ENCODE data around the gene IFITM1.
"Not testable (repeated sequence)": the region's sequence is repeated elsewhere in the genome, so short reads cannot be mapped to it uniquely, and the experiment has no call there.

Gene IFITM1

DNA sequence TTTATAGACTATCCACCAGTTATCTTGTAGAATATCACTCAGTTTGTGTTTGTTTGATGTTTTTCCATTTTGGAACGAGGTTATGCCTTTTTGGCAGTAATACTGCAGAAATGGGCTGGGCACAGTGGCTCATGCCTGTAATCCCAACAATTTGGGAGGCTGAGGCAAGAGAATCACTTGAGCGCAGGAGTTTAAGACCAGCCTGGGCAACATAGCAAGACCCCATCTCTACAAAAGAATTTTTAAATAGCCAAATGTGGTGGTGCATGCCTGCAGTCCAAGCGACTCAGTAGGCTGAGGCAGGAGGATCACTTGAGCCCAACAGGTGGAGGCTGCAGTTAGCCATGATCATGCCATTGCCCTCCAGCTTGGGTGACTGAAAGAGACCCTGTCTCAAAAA, 32.7 kb downstream of the IFITM1 start:
- DNase-seq, result no peak

DNA sequence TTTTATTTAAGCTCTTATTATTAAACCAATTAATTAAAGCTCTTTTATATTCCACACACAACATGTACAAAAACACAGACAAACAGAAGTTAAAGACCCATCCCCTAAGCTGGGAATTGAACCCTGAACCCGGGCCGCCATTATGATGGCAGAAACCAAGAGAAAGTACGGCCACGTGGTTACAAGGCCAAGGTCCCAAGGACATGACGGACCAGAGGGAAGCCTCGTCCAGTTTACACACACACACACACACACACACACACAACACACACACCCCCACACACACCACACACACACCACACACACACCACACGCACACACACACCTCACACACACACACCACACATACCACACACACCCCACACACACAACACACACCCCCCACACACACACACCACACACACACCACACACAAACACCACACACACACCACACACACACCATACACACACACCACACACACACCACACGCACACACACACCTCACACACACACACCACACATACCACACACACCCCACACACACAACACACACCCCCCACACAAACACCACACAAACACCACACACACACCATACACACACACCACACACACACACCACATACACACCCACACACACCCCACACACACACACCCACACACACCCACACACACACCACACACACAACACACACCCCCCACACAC, 35.6 kb downstream of the IFITM1 start:
- DNase-seq, result not testable (repeated sequence)

DNA sequence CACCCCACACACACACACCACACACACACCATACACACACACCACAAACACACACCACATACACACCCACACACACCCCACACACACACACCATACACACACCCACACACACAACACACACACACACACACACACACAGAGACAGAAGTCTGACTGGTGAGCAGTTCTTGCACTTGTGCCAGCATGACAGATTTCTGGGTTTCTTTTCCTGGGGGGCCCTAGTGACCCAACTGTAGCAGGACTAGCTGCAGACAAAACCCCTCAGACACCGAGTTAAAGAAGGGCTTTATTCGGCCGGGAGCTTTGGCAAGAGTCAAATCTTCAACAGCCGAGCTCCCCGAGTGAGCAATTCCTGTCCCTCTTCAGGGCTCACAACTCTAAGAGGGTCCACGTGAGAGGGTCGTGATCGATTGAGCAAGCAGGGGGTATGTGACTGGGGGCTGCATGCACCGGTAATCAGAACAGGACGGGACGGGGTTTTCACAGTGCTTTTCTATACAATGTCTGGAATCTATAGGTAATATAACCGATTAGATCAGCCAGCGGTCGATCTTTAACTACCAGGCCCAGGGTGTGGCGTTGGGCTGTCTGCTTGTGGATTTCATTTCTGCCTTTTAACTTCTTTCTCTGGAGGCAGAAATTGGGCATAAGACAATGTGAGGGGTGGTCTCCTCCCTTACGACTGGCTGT, 36.3 kb downstream of the IFITM1 start:
- not testable (repeated sequence) for DNase-seq

DNA sequence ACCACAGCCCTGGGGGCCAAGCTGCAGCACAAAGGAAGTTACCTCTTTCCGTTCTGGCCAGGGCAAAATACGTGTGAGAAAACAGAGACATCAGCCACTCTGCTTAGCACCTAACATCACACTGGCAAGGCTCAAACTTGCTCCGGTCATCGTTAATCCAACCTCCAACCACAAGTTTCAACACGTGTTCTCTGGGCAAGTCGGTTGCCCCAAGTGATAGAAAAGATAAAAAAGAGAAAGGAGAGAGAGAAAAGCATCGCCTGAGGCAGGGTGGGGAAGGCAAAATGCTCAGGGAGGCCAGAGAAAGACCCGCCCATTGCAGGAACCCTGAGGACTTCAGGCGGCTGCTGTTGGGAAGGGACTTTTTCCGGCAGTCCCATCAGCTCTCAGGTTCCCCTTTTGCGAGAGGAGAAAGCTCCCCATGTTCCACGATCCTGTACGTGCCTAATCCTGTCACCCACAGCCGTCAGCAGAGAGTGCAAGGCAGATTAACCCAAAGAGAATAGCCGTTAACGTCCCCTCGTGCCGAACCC, 36.9 kb downstream of the IFITM1 start:
- DNase-seq, result no peak

DNA sequence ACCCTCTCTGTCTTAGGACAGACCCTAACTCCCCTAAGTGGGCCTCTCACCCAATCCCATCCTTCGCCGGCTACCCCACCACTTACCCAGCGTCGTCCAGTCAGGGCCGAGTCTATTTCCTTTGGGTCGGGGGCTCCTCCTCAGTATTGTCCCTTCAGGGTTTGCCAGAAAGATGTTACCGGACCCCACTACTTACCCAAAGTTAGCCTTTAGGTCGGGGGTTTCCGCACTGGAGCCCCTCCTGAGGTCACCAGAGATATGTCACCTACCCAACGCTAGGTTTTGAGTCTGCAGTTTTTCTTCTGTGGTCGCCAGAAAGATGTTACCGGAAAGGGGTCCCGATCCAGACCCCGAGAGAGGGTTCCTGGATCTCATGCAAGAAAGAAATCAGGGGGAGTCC, 37.6 kb downstream of the IFITM1 start:
- DNase-seq, result no peak

DNA sequence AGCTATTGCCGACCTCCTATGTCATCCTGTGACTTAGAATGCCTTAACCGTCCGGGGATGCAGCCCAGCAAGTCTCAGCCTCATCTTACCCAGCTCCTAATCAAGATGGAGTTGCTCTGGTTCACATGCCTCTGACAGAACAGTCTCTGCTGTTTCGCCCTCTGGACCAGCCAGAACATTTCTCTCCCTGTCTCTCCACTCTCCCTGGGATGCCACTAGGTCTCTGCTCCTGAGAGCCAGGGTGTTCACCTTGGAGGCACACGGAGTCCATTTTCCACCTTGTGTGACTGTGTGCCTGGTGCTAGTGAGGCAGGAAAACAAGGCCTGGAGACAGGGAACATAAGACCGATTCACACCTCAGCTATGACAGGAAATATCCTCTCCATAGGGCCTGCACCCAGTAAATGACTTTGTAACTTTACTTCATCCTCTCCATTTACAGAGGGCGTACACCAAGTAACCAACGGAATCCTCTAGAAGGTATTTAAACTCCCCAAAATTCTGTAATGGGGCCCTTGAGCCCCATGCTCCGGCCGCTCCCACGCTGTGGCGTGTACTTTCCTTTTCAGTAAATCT, 38.7 kb downstream of the IFITM1 start:
- no peak for DNase-seq

DNA sequence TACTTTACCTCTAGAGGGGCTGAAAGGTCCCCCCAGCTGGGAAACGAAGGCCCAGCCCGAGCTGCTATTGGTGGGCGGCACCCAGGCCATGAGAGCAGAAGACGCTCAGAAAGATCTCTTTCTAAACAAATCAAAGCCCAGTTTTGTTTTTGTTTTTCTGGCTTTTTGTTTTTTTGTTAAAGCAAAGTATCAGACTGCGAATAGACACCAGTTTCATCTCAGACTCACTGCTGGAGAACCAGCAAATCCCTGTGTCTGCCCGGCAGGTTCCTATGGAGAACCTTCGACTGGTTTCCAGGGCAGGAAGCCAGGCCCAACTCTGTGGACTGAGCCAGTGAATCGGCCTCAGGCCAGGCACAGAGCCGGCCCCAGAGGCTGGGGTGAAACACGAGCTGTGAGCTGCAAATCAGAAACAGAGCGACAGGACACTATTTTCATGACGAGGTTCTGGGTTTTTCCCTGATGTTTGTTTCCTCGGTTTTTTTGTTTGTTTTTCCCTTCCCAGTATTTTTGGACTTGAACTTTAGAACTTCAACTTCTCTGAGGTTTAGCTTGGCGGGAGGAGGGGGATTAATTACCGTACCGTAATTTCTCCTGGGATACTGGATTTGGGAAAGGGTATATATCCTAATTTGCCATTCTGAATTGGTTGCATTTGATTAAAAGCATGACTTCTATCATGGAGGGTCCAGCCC, 39.5 kb downstream of the IFITM1 start:
- no peak for DNase-seq

DNA sequence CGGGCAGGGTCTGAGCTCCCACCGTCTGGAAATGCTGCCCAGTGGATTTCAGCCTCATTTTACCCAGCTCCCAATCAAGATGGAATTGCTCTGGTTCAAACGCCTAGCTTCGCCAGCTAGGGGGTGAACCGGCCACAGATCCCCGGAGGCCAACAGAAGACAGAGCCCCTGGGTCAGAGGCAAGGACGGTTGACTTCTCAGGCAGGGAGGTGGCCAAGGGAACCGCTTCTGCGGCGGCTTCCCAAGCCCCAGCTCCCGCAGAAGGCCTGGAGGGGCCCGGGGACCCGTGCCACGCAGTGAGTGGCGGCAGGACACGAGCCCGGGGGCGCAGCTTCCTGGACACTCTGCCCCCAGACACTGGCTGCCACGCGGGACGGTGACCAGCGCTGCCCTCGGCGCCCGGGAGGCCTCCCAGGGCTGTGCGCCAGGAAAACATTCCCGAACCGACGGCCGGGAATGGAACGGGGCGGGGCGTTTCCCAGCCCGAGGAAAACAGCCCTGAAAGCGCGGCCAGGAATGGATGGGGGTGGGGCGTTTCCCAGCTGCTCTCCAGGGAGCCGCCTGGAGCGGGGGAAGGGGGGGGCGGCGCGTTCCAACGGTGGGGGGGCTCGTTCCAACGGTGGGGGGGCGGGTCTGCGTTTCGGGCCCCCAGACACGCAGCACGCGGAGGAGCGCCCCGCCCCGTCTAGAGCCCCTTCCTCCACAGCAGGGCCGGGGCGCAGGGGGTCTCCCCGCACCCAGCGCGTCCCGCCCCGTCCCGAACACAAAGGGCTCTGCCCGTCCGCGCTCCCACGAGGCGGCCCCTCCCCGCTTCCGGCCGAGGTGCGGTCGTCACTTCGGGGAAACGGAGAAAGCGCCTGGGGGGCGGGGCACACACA, 42.0 kb downstream of the IFITM1 start:
- peak; percentile 64 to 89 (median 79) for DNase-seq

DNA sequence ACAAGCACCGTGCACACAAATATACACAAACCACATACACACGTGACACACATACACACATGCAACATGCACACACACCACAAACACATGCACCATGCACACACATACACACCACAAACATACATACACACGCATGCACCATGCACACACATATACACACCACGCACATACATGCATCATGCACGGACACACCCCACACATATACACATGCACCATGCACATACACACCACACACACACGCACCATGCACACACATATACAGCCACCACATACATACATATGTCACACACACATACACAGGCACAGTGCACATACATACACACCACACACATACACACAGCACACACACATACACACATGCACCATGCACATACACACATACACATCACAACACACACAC, 42.8 kb downstream of the IFITM1 start:
- DNase-seq, result no peak

DNA sequence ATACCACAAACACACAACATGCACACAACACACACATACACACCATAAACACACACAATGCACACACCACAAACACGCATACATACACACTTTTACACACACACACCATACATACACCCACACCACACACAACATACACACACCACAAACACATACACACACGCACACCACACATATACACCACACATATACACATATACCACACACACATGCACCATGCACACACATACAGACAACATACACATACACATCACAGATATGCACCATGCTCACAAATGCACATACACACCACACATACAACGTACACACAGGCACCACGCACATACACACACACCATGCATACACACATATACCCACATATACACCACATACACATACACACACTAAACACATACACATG, 43.7 kb downstream of the IFITM1 start:
- DNase-seq, result no peak

DNA sequence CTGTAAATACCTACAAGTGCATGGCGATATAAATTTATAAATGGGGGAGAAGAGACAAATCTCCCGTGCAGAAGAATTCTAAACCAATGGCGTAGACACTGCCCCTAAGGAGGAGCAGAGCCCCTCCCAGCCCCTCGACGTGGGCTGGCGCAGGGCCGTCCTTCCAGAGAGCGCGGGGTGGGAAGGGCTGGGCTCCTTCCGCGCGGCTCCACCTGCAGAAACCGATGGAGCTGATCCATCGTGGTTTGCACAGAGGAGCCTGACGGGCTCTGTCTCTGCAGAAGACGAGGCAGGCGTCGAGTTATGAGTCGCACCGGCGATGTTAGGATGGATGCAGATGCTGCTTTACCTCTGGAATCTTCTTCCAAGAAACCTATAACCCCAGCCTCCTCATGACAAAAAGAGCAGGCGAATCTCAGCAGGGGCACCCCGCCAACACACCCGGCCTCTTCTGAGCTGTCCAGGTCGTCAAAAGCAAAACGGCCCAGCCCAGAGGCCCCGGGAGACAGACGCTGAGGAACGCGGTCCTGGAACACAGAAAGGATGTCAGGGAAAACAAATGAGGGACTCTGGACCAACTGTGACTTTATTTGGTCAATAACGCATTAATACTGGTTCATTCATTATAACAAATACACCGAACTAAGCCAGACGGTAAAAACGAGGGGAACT, 44.4 kb downstream of the IFITM1 start:
- DNase-seq, result no peak

DNA sequence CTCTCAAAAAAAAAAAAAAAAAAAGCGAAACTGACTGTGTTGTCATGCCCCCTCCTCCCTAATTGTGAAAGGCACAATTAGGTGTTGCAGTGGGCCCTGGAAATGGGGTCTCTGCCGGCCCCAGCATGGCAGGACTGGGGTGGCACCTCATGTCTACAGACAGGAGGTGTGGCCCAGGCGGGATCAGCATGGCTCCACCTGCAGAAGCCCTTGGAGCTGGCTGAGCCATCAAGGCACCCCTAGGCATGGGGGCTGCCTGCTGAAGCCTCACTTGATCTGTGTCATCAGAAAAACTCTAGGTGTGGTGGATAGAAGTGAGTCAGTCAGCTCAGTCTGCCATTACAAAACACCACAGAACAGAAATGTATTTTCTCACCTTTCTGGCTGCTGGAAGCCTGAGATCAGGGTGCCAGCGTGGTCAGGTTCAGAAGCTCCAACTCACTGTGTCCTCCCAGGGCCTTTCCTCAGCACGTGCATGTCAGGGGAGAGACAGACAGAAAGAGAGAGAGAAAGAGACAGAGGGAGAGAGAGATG, 45.4 kb downstream of the IFITM1 start:
- DNase-seq, result peak in 2 of 5 experiments; percentile 25 to 64

DNA sequence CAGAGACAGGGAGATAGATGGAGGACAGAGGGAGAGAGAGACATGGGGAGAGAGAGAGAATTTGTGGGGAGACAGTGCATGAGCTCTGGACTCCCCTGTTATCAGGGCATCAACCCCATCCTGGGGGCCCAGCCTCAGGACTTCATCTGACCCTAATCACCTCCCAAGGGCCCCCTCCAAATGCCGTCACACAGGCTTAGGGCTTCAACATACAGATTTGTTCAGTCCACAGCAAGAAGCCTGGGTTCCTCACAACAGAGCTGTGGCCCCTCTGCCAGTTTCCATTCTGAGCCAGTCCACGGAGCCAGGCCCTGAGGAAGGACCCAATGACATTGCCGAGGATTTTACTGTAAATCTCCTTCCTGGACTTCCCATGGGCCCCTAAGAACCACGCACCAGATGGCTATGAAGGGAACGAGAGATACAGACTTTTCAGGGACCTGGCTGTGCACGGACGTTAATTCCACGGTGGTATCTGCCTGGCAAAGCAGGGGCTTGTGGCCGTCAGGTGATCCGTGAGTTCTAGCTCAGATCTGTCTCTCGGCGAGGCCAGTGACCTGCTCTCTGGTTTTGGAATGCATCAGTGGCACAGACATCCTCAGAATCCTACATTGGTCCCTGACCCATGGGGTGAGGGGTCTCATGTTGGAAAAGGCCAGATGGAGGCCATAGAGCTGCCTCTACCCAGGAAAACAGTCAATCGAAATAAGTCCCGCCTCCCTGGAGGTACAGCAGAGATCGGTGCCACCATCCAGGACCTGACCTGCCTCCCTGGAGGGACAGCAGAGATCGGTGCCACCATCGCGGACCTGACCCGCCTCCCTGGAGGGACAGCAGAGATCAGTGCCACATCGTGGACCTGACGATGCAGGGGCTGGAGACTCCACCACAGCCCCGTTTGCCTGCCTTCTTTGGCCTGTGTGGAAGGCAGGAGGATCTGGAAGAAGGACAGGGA, 46.8 kb downstream of the IFITM1 start:
- no peak for DNase-seq

DNA sequence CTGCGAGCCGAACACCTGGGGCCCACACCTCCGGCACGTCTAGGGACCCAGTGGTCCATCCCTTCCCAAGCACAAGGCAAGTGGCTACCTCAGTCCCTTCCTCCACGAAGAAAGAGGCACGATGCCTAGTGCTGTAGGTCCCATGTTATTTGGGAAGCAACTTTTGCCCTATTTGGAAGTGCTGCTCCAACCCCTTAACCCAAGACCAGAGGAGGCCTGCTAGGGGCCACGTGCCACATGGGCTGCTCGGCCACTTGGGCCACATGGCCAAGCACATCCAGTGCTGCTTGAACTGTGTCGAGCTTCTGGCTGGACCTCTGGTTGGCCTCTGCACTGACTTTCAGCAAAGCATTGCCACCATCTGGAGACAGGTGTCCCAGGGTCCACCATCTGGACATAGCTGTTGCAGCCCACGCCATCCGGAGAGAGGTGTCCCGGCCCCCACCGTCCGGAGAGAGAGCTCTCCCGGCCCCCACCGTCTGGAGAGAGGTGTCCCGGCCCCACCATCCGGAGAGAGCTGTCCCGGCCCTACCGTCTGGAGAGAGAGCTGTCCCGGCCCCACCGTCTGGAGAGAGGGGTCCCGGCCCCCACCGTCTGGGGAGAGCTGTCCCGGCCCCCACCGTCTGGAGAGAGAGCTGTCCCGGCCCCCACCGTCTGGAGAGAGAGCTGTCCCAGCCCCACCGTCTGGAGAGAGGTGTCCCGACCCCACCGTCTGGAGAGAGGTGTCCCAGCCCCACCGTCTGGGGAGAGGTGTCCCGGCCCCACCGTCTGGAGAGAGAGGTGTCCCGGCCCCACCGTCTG, 49.0 kb downstream of the IFITM1 start:
- DNase-seq, result no peak

DNA sequence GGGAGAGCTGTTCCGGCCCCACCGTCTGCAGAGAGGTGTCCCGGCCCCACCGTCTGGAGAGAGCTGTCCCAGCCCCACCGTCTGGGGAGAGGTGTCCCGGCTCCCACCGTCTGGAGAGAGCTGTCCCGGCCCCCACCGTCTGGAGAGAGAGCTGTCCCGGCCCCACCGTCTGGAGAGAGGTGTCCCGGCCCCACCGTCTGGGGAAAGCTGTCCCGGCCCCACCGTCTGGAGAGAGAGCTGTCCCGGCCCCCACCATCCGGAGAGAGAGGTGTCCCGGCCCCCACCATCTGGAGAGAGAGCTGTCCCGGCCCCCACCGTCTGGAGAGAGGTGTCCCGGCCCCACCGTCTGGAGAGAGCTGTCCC, 49.6 kb downstream of the IFITM1 start:
- not testable (repeated sequence) for DNase-seq

DNA sequence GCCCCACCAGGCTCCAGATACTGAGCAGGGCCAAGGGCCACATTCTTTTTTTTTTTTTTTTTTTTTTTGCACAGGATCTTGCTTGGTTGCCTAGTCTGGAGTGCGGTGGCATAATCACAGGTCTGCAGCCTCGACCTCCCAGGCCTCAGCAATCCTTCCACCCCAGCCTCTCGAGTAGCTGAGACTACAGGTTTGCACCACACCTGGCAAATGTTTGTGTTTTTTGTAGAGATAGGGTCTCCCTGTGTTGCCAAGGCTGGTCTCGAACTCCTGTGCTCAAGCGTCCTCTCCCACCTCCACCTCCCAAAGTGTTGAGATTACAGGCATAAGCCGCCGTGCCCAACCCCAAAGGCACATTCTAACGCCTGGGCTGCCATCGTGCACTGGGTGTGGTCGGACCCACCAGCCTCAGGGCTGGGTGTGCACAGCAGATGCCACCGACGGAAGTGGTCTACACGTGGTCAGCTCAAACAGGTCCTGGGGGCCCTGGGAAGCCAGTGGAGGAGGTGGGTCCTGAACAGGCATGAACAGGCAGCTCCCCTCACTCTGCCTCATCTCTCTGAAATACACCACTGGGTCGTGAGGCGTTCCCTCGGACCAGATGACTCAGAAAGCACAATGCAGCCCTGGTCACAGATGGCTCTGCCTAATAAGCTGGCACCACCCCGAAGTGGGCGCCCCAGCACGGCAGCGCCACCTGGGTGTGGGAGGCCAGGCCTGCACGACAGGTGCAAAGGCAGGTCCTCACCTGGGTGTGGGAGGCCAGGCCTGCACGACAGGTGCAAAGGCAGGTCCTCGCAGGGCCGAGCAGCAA, 50.3 kb downstream of the IFITM1 start:
- DNase-seq, result peak; percentile 37 to 64 (median 59)

Data from T-helper 2 cell (primary cell).